H9 (cell line): ENCODE measurements around the gene ZNF628. TPM values are rescaled to one million over a fixed set of nuclear protein-coding genes. Genes with fewer than 3 reads are reported as not detected.

Experiments used
- DNase-seq: peaks from one replicate; pipeline ENCODE4 v3.0.0-alpha.2; 2017
- H2AFZ ChIP-seq: one replicate; pipeline ENCODE4 v1.6.1; 2013; ENCODE audit warnings: mild to moderate bottlenecking, low read length, control low read depth, moderate library complexity
- H2AK5ac ChIP-seq: 2 replicates; pipeline ENCODE4 v1.6.1; 2013; ENCODE audit warnings: low read length, control low read depth, mixed read lengths; ENCODE audit not compliant: insufficient read length
- H2BK120ac ChIP-seq: one replicate; pipeline ENCODE4 v1.6.1; 2013; ENCODE audit warnings: low read depth, mild to moderate bottlenecking, low read length, control low read depth, inconsistent platforms; ENCODE audit not compliant: poor library complexity, severe bottlenecking
- H2BK12ac ChIP-seq: 2 replicates; pipeline ENCODE4 v1.6.1; 2013; ENCODE audit warnings: low read length, control low read depth, mixed read lengths, low read depth; ENCODE audit not compliant: insufficient read length
- H2BK15ac ChIP-seq: 2 replicates; pipeline ENCODE4 v1.6.1; 2013; ENCODE audit warnings: low read depth, low read length, control low read depth
- H2BK20ac ChIP-seq: one replicate; pipeline ENCODE4 v1.6.1; 2013; ENCODE audit warnings: low read depth, mild to moderate bottlenecking, low read length, control low read depth, inconsistent platforms; ENCODE audit not compliant: poor library complexity, severe bottlenecking
- H2BK5ac ChIP-seq: 2 replicates; pipeline ENCODE4 v1.6.1; 2013; ENCODE audit warnings: low read length, control low read depth, mixed read lengths; ENCODE audit not compliant: insufficient read length
- H3K14ac ChIP-seq: 2 replicates; pipeline ENCODE4 v1.6.1; 2013; ENCODE audit warnings: low read length, control low read depth; ENCODE audit not compliant: insufficient read depth
- H3K18ac ChIP-seq: 2 replicates; pipeline ENCODE4 v1.6.1; 2013; ENCODE audit warnings: low read depth, mild to moderate bottlenecking, mixed read lengths, low read length, control low read depth; ENCODE audit not compliant: insufficient read length
- H3K23ac ChIP-seq: 2 replicates; pipeline ENCODE4 v1.6.1; 2013; ENCODE audit warnings: low read length, control low read depth, mixed read lengths, low read depth; ENCODE audit not compliant: insufficient read length
- H3K23me2 ChIP-seq: 2 replicates; pipeline ENCODE4 v1.6.1; 2013; ENCODE audit warnings: low read depth, mild to moderate bottlenecking, mixed read lengths, low read length, control low read depth; ENCODE audit not compliant: insufficient read length, poor library complexity, severe bottlenecking
- H3K27ac ChIP-seq: 2 replicates; pipeline ENCODE4 v1.5.1; 2013; ENCODE audit warnings: low read length, control low read depth, mixed read lengths, low read depth; ENCODE audit not compliant: insufficient read length
- H3K27me3 ChIP-seq: 2 replicates; pipeline ENCODE4 v1.6.1; 2013; ENCODE audit warnings: low read length, control low read depth, inconsistent platforms; ENCODE audit not compliant: insufficient read depth
- H3K4ac ChIP-seq: 2 replicates; pipeline ENCODE4 v1.6.1; 2013; ENCODE audit warnings: low read depth, mild to moderate bottlenecking, control low read depth, inconsistent platforms, low read length, moderate library complexity
- H3K4me1 ChIP-seq: 2 replicates; pipeline ENCODE4 v1.6.1; 2013; ENCODE audit warnings: low read length, control low read depth, inconsistent platforms; ENCODE audit not compliant: insufficient read depth
- H3K4me2 ChIP-seq: 2 replicates; pipeline ENCODE4 v1.6.1; 2013; ENCODE audit warnings: low read length, control low read depth, mixed read lengths; ENCODE audit not compliant: insufficient read length, insufficient read depth
- H3K56ac ChIP-seq: 2 replicates; pipeline ENCODE4 v1.6.1; 2013; ENCODE audit warnings: low read depth, mild to moderate bottlenecking, mixed read lengths, low read length, control low read depth; ENCODE audit not compliant: insufficient read length
- H3K79me1 ChIP-seq: 2 replicates; pipeline ENCODE4 v1.6.1; 2013; ENCODE audit warnings: low read depth, mild to moderate bottlenecking, moderate library complexity, low read length, control low read depth, inconsistent platforms; ENCODE audit not compliant: insufficient read depth, poor library complexity, severe bottlenecking
- H3K79me2 ChIP-seq: 2 replicates; pipeline ENCODE4 v1.6.1; 2013; ENCODE audit warnings: low read length, control low read depth, inconsistent platforms; ENCODE audit not compliant: insufficient read depth
- H3K9ac ChIP-seq: 2 replicates; pipeline ENCODE4 v1.6.1; 2013; ENCODE audit warnings: low read length, control low read depth, mixed read lengths; ENCODE audit not compliant: insufficient read length; ENCODE audit errors: extremely low read depth
- H3K9me3 ChIP-seq: one replicate; pipeline ENCODE4 v1.6.1; 2013; ENCODE audit warnings: low read depth, low read length, inconsistent platforms; ENCODE audit not compliant: control insufficient read depth
- H3T11ph ChIP-seq: one replicate; pipeline ENCODE4 v1.6.1; 2013; ENCODE audit warnings: mild to moderate bottlenecking, low read length, control low read depth, inconsistent platforms
- H4K20me1 ChIP-seq: one replicate; pipeline ENCODE4 v1.6.1; 2013; ENCODE audit not compliant: control insufficient read depth, insufficient read length, insufficient read depth
- H4K5ac ChIP-seq: 2 replicates; pipeline ENCODE4 v1.6.1; 2013; ENCODE audit warnings: low read depth, mild to moderate bottlenecking, mixed read lengths, low read length, control low read depth; ENCODE audit not compliant: insufficient read length
- H4K8ac ChIP-seq: replicated peaks from 2 replicates; pipeline ENCODE4 v1.6.1; 2013; ENCODE audit warnings: low read length, control low read depth, mixed read lengths, low read depth; ENCODE audit not compliant: insufficient read length
- H4K91ac ChIP-seq: 2 replicates; pipeline ENCODE4 v1.6.1; 2013; ENCODE audit warnings: low read depth, mild to moderate bottlenecking, moderate library complexity, mixed read lengths, low read length, control low read depth; ENCODE audit not compliant: insufficient read length
- H3K27ac Mint-ChIP-seq, 3 experiments: 2 replicates in 2 of 3; 3 replicates in 1 of 3; pipeline ENCODE4 v1.8.0; 2020 to 2021; ENCODE audit warnings: mixed read lengths in 3 of 3, mild to moderate bottlenecking in 1 of 3, moderate library complexity in 1 of 3
- H3K27me3 Mint-ChIP-seq: 2 replicates; pipeline ENCODE4 v1.8.0; 2021; ENCODE audit warnings: low read depth, mild to moderate bottlenecking, moderate library complexity, mixed read lengths
- H3K36me3 Mint-ChIP-seq, 3 experiments: 2 replicates in 2 of 3; 3 replicates in 1 of 3; pipeline ENCODE4 v1.8.0; 2020 to 2021; ENCODE audit warnings: low read depth in 3 of 3, mixed read lengths in 3 of 3; ENCODE audit not compliant: insufficient read depth in 1 of 3
- H3K4me1 Mint-ChIP-seq, 2 experiments: 2 replicates each; pipeline ENCODE4 v1.8.0; 2020; ENCODE audit warnings: mixed read lengths in 2 of 2
- H3K4me3 Mint-ChIP-seq, 2 experiments: 2 replicates in 1 of 2; 3 replicates in 1 of 2; pipeline ENCODE4 v1.8.0; 2020 to 2021; ENCODE audit warnings: mild to moderate bottlenecking in 2 of 2, mixed read lengths in 2 of 2, moderate library complexity in 1 of 2
- H3K9me3 Mint-ChIP-seq, 2 experiments: 2 replicates in 1 of 2; 3 replicates in 1 of 2; pipeline ENCODE4 v1.8.0; 2020; ENCODE audit warnings: mild to moderate bottlenecking in 2 of 2, mixed read lengths in 2 of 2, moderate library complexity in 1 of 2
- CTCF ChIP-seq: fragments of 200-600 bp; sonication (generic); conservative IDR thresholded peaks from 3 replicates; pipeline ENCODE4 v1.8.0; 2021; ENCODE audit warnings: antibody characterized with exemption, mild to moderate bottlenecking
- WGBS: extraction: QIAGEN DNeasy Blood & Tissue Kit; methylation state at CpG from one replicate; pipeline ENCODE4 v1.1.7; 2013; ENCODE audit warnings: missing lambda C conversion rate, low lambda C conversion rate, mixed read lengths; ENCODE audit not compliant: insufficient read length; ENCODE audit errors: extremely low coverage; 5-methylcytosine and 5-hydroxymethylcytosine counted together
- total RNA-seq: library from RNA; stranded (reverse); gene quantifications from 2 replicates; pipeline ENCODE4 v1.2.1, GENCODE V29; 2021

Gene ZNF628
- total RNA-seq, 1 experiment from 2014 or later, result 16.6 TPM

- no peak overlapping the region; a peak in 1 of 5 replicates for H3K4me3 Mint-ChIP-seq
Measured at GRCh38 chr19:55467236-55468053, 9.0 kb upstream of the ZNF628 start.

More at GRCh38 chr19:55467236-55468053, 9.0 kb upstream of the ZNF628 start:
- no peak overlapping the region for H4K5ac ChIP-seq
- no peaks in the 10 kb centered on the region for H3K27me3 ChIP-seq
- H3K14ac ChIP-seq, result no peak overlapping the region
- H4K8ac ChIP-seq, result no peak overlapping the region
- H3K4me1 ChIP-seq, result no peaks in the 10 kb centered on the region; the same call in 1 of the 2 replicates
- Mint-ChIP-seq H3K9me3 (no peaks in the 10 kb centered on the region; a peak in 1 of 5 replicates), H3K27ac (peak overlapping the region in 1 of 3 experiments; percentile 12; a peak in 1 of 7 replicates), H3K36me3 (no peaks in the 10 kb centered on the region; a peak in 1 of 7 replicates), H3K27me3 (peaks cover 13% of the 10 kb centered on the region), H3K4me1 (peaks cover 14 to 17% of the 10 kb centered on the region in 2 experiments)
- H3K23ac ChIP-seq, result no peak overlapping the region
- no peaks in the 10 kb centered on the region for H3K79me1 ChIP-seq
- no peak overlapping the region for H3T11ph ChIP-seq
- H3K18ac ChIP-seq, result no peak overlapping the region
- H3K79me2 ChIP-seq, result no peaks in the 10 kb centered on the region
- H3K23me2 ChIP-seq, result no peaks in the 10 kb centered on the region
- H3K9ac ChIP-seq, result no peak overlapping the region
- H4K91ac ChIP-seq, result no peak overlapping the region
- no peaks in the 10 kb centered on the region for H3K9me3 ChIP-seq
- H4K20me1 ChIP-seq, result no peaks in the 10 kb centered on the region
- H2BK120ac ChIP-seq, result no peak overlapping the region
- peak; percentile 67 for DNase-seq
- H2BK15ac ChIP-seq, result no peak overlapping the region
- no peak overlapping the region for H3K27ac ChIP-seq
- no peak overlapping the region for H3K4ac ChIP-seq
- no peak overlapping the region for H3K56ac ChIP-seq
- no peak overlapping the region for H2BK20ac ChIP-seq
- no peak overlapping the region for H2AFZ ChIP-seq
- TF ChIP-seq CTCF, result peak; percentile 100
- no peak overlapping the region for H2AK5ac ChIP-seq
- no peak overlapping the region for H3K4me2 ChIP-seq
- H2BK12ac ChIP-seq, result no peak overlapping the region
- H2BK5ac ChIP-seq, result no peak overlapping the region
- no CpG with 5 or more reads among the region's 29 CpGs for WGBS
